ENCODE results near the gene HAO2. TPM values are rescaled to one million over a fixed set of nuclear protein-coding genes. Genes with fewer than 3 reads are reported as not detected.

The HAO2 gene
- total RNA-seq, 6 experiments from 2014 or later, result not detected

DNA sequence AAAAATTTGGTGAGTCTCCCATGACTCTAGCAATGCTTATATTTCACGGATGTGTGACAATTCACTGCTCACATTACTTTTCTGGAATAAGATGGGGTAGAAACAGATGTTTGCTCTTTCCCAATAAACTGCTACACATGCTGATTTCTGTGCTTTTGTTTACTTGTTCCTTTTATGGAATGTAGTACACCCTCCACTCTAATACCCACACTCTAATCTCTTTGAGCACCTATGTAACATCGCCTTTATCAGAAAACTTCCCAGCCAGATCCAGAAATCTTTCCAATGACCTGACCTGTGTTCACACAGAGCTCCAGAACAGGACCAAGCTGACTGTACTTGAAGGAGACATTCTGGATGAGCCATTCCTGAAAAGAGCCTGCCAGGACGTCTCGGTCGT is 50.5 kb downstream of the HAO2 start:
- TF ChIP-seq, protein P1, sequence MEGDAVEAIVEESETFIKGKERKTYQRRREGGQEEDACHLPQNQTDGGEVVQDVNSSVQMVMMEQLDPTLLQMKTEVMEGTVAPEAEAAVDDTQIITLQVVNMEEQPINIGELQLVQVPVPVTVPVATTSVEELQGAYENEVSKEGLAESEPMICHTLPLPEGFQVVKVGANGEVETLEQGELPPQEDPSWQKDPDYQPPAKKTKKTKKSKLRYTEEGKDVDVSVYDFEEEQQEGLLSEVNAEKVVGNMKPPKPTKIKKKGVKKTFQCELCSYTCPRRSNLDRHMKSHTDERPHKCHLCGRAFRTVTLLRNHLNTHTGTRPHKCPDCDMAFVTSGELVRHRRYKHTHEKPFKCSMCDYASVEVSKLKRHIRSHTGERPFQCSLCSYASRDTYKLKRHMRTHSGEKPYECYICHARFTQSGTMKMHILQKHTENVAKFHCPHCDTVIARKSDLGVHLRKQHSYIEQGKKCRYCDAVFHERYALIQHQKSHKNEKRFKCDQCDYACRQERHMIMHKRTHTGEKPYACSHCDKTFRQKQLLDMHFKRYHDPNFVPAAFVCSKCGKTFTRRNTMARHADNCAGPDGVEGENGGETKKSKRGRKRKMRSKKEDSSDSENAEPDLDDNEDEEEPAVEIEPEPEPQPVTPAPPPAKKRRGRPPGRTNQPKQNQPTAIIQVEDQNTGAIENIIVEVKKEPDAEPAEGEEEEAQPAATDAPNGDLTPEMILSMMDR (IDR thresholded peaks at IDR 0.05), result no peak
- Mint-ChIP-seq H3K9me3 (no peaks in the 10 kb centered on the region), H3K27ac (no peak overlapping the region), H3K4me3 (no peak overlapping the region), H3K36me3 (ENCODE audit: low read depth) (no peaks in the 10 kb centered on the region), H3K27me3 (ENCODE audit: insufficient read depth) (peaks cover 17% of the 10 kb centered on the region), H3K4me1 (ENCODE audit: low read depth) (no peaks in the 10 kb centered on the region)
- no peak for DNase-seq

DNA sequence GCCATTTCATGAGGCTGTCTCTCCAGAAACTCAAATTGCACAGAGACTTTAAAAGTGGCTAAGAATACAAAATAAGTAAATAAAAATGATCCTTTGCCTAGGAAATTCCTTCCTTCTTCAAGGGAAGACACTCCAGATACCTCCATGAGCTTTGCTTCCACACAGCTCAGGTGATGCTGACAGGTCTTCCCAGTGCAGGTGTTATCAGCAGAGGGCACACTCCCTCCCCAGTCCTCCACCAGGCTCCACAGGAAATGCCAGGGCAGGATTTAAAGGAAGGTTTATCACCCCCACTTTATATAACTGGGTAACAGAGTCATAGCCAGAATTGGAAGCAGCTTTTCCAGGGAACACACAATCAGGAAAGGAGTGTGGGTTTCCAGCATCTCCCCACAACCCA is 52.1 kb downstream of the HAO2 start:
- Mint-ChIP-seq H3K4me3 (no peak overlapping the region), H3K9me3 (no peaks in the 10 kb centered on the region), H3K27ac (no peak overlapping the region), H3K36me3 (ENCODE audit: low read depth) (no peaks in the 10 kb centered on the region), H3K4me1 (ENCODE audit: low read depth) (no peaks in the 10 kb centered on the region), H3K27me3 (ENCODE audit: insufficient read depth) (peaks cover 15% of the 10 kb centered on the region)
- DNase-seq, result no peak
- TF ChIP-seq, protein P1 (IDR thresholded peaks at IDR 0.05), result no peak

DNA sequence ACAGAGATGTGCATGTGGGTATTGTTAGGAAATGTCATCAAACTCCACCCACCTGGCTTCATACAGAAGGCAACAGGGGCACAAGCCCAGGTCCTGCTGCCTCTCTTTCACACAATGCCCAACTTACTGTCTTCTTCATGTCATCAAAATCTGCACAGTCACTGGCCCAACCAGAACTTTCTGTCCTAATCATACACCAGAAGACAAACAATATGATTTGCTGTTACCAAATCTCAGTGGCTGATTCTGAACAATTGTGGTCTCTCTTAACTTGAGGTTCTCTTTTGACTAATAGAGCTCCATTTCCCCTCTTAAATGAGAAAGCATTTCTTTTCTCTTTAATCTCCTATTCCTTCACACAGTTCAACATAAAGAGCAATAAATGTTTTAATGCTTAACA is 54.0 kb downstream of the HAO2 start:
- Mint-ChIP-seq H3K9me3 (no peaks in the 10 kb centered on the region), H3K4me3 (no peak overlapping the region), H3K27ac (no peak overlapping the region), H3K4me1 (ENCODE audit: low read depth) (no peaks in the 10 kb centered on the region), H3K36me3 (ENCODE audit: low read depth) (no peaks in the 10 kb centered on the region), H3K27me3 (ENCODE audit: insufficient read depth) (peaks cover 14% of the 10 kb centered on the region)
- no peak for DNase-seq
- TF ChIP-seq, protein P1 (IDR thresholded peaks at IDR 0.05), result no peak

DNA sequence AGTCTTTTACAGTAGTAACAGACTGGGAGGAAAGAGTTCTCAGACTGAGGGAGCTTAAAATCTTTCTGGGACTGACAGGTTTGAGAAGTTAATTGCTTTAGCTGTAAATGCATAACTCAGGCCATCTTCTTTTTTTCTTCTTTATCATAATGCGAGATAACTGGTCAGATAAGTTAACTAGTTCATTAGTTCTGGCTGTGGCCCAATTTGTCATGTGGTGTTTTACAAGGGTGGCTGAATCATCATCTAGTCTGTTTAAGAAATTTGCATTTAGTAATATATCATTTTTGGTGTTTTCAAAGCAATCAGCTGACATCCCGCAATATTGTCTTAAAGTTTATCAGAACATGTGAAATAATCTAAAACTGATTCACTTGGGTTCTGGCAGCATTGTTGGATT is 60.4 kb downstream of the HAO2 start:
- Mint-ChIP-seq H3K36me3 (ENCODE audit: low read depth) (no peaks in the 10 kb centered on the region), H3K27ac (no peak overlapping the region), H3K27me3 (ENCODE audit: insufficient read depth) (peaks cover 28% of the 10 kb centered on the region), H3K4me3 (no peak overlapping the region), H3K9me3 (no peaks in the 10 kb centered on the region), H3K4me1 (ENCODE audit: low read depth) (no peaks in the 10 kb centered on the region)
- TF ChIP-seq, protein P1 (IDR thresholded peaks at IDR 0.05), result no peak
- DNase-seq, result no peak

DNA sequence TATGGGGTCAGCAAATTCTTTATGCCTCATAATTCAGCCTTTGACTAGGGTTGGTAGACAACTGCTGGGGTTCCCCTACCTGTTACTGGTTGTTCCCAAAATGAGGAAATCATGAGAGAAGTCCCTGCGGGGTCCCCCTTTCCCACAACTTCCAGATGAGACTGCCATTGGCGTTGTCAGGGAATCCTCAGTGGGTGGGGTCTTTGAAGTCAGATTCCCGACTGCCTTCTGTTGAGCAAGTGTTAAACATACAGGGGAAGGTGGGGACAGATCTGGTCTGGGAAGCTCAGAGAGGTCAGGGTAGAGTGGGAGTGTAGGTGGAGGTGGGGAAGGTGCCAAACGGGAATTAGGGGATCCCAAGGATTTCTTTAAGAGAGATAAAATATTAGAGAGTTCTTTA is 61.1 kb downstream of the HAO2 start:
- H3K9me3 Mint-ChIP-seq, result no peaks in the 10 kb centered on the region
- H3K27me3 Mint-ChIP-seq (ENCODE audit: insufficient read depth), result peaks cover 28% of the 10 kb centered on the region
- H3K36me3 Mint-ChIP-seq (ENCODE audit: low read depth), result no peaks in the 10 kb centered on the region
- no peak for DNase-seq
- no peak overlapping the region for H3K27ac Mint-ChIP-seq
- no peak overlapping the region for H3K4me3 Mint-ChIP-seq
- no peaks in the 10 kb centered on the region for H3K4me1 Mint-ChIP-seq (ENCODE audit: low read depth)
- TF ChIP-seq, protein P1 (IDR thresholded peaks at IDR 0.05), result no peak

DNA sequence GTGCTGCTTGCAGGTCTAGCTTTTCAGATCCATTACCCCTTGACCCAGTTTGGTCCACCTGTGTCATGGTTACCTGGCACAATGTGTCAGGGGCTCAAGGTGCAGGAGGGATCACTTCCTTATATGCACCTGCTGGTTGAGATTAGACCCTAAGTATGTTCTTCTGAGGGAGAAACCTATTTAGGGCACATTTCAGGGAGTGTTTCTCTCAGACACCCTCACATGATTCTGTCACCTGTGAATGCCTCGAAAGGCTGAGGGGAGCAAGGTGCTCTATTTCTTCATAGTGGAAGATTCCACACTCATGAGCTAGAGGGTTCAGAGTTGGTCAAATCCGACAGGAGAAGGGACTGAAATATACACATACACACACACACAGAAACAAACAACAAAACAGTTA is 61.9 kb downstream of the HAO2 start:
- H3K27me3 Mint-ChIP-seq (ENCODE audit: insufficient read depth), result peaks cover 28% of the 10 kb centered on the region
- no peak for DNase-seq
- no peaks in the 10 kb centered on the region for H3K4me1 Mint-ChIP-seq (ENCODE audit: low read depth)
- H3K9me3 Mint-ChIP-seq, result no peaks in the 10 kb centered on the region
- H3K36me3 Mint-ChIP-seq (ENCODE audit: low read depth), result no peaks in the 10 kb centered on the region
- TF ChIP-seq, protein P1 (IDR thresholded peaks at IDR 0.05), result no peak
- H3K4me3 Mint-ChIP-seq, result no peak overlapping the region
- no peak overlapping the region for H3K27ac Mint-ChIP-seq

All from HFFc6 (cell line).